ENCODE measurements around the gene LEF1. TPM values are rescaled to one million over a fixed set of nuclear protein-coding genes. Genes with fewer than 3 reads are reported as not detected.

LEF1 gene
- total and polyA plus RNA-seq, 12 donors, result 0.22 to 4.6 (median 0.76) TPM; not detected in 1

GRCh38 chr4:108060686-108061321 is 107.9 kb downstream of the LEF1 start:
- H3K4me1 ChIP-seq, result no peaks in the 10 kb centered on the region
- intact Hi-C loops (cut with DNase I), result loop anchor here in 6 of 10 donors (2.0 to 10.0 kb wide), 4 partner anchors 454 to 514 kb away; no protein-coding TSS in a partner anchor
- WGBS, 2 donors, result 54 to 58% methylated on average over 5 of the region's 5 CpGs
- H3K27me3 ChIP-seq, result peaks cover 0 to 29% (median 5%) of the 10 kb centered on the region in 7 donors
- H3K36me3 ChIP-seq, result no peaks in the 10 kb centered on the region
- ATAC-seq (no peak), DNase-seq (no peak)
- no peak overlapping the region for H3K27ac ChIP-seq
- H3K9me3 ChIP-seq, result no peaks in the 10 kb centered on the region
- no peak for TF ChIP-seq CTCF (IDR thresholded peaks at IDR 0.05)
- no peak overlapping the region for H3K4me3 ChIP-seq

GRCh38 chr4:108060164-108060563 is 108.6 kb downstream of the LEF1 start:
- intact Hi-C loops (cut with DNase I), result loop anchor here in 6 of 10 donors (2.0 to 10.0 kb wide), 4 partner anchors 455 to 515 kb away; no protein-coding TSS in a partner anchor
- no peaks in the 10 kb centered on the region for H3K4me1 ChIP-seq
- DNase-seq, result no peak
- H3K4me3 ChIP-seq, result no peak overlapping the region
- peak in 6 of 8 donors; percentile 54 to 73 (median 65) for ATAC-seq
- H3K9me3 ChIP-seq, result no peaks in the 10 kb centered on the region
- H3K27ac ChIP-seq, result no peak overlapping the region
- no peaks in the 10 kb centered on the region for H3K36me3 ChIP-seq
- WGBS, 2 donors, result 47 to 58% methylated on average over 5 of the region's 5 CpGs
- H3K27me3 ChIP-seq, result peaks cover 0 to 26% (median 5%) of the 10 kb centered on the region in 7 donors
- TF ChIP-seq CTCF (IDR thresholded peaks at IDR 0.05), result peak in 7 of 9 donors; percentile 24 to 61 (median 55)

GRCh38 chr4:108058685-108059440 is 109.9 kb downstream of the LEF1 start:
- no peaks in the 10 kb centered on the region for H3K9me3 ChIP-seq
- no peak overlapping the region for H3K27ac ChIP-seq
- no peak for TF ChIP-seq CTCF (IDR thresholded peaks at IDR 0.05)
- no peaks in the 10 kb centered on the region for H3K4me1 ChIP-seq
- no peak overlapping the region for H3K4me3 ChIP-seq
- ATAC-seq (no peak), DNase-seq (no peak)
- no peaks in the 10 kb centered on the region for H3K36me3 ChIP-seq
- 73 to 80% methylated on average over 11 of the region's 11 CpGs for WGBS, 2 donors
- H3K27me3 ChIP-seq, result peaks cover 0 to 26% (median 5%) of the 10 kb centered on the region in 7 donors
- intact Hi-C loops (cut with DNase I), result no loop called here

- H3K27me3 ChIP-seq, result peaks cover 0 to 8% (median 0%) of the 10 kb centered on the region in 7 donors
- no peaks in the 10 kb centered on the region for H3K9me3 ChIP-seq
- H3K4me3 ChIP-seq, result no peak overlapping the region
- no peak for DNase-seq
- ATAC-seq, result no peak
- no peaks in the 10 kb centered on the region for H3K36me3 ChIP-seq
- WGBS, 2 donors, result 77 to 79% methylated on average over 6 of the region's 6 CpGs
- H3K4me1 ChIP-seq, result no peaks in the 10 kb centered on the region
- no peak for TF ChIP-seq CTCF (IDR thresholded peaks at IDR 0.05)
- intact Hi-C loops (cut with DNase I), result no loop called here
- no peak overlapping the region for H3K27ac ChIP-seq
Measured at GRCh38 chr4:108056418-108056817, 112.3 kb downstream of the LEF1 start.

All from heart right ventricle (tissue), 16 donors.